ENCODE measurements around the gene UNC119B.

The UNC119B gene

GRCh38 chr12:120755269-120755668 lies 45.0 kb downstream of the UNC119B start:
- no peak for TF ChIP-seq CTCF (conservative IDR thresholded peaks at IDR 0.05)

GRCh38 chr12:120757226-120757742 lies 47.0 kb downstream of the UNC119B start:
- no peak for TF ChIP-seq CTCF (conservative IDR thresholded peaks at IDR 0.05)
- no peak overlapping the region for H3K27ac ChIP-seq

More at GRCh38 chr12:120755269-120755668, 45.0 kb downstream of the UNC119B start:
- H3K27ac ChIP-seq = no peak overlapping the region

- TF ChIP-seq CTCF (conservative IDR thresholded peaks at IDR 0.05) = no peak
- H3K27ac ChIP-seq = no peak overlapping the region
Observed at GRCh38 chr12:120757949-120758348, 47.7 kb downstream of the UNC119B start.

- no peak overlapping the region for H3K27ac ChIP-seq
- TF ChIP-seq CTCF (conservative IDR thresholded peaks at IDR 0.05) = no peak
Observed at GRCh38 chr12:120758798-120759590, 48.7 kb downstream of the UNC119B start.

GRCh38 chr12:120759591-120760348 lies 49.5 kb downstream of the UNC119B start:
- H3K27ac ChIP-seq = no peak overlapping the region
- TF ChIP-seq CTCF (conservative IDR thresholded peaks at IDR 0.05) = no peak

- no peak overlapping the region for H3K27ac ChIP-seq
- no peak for TF ChIP-seq CTCF (conservative IDR thresholded peaks at IDR 0.05)
Observed at GRCh38 chr12:120760349-120761254, 50.3 kb downstream of the UNC119B start.

All from VCaP (cell line).